GM21447 (cell line): Measurements from ENCODE around the gene RNF31.

Source experiments
- ATAC-seq: cut with Tn5 transposase; IDR thresholded peaks from one replicate; pipeline ENCODE4 v1.9.1; 2021; ENCODE audit not compliant: unreplicated experiment

The RNF31 gene

DNA sequence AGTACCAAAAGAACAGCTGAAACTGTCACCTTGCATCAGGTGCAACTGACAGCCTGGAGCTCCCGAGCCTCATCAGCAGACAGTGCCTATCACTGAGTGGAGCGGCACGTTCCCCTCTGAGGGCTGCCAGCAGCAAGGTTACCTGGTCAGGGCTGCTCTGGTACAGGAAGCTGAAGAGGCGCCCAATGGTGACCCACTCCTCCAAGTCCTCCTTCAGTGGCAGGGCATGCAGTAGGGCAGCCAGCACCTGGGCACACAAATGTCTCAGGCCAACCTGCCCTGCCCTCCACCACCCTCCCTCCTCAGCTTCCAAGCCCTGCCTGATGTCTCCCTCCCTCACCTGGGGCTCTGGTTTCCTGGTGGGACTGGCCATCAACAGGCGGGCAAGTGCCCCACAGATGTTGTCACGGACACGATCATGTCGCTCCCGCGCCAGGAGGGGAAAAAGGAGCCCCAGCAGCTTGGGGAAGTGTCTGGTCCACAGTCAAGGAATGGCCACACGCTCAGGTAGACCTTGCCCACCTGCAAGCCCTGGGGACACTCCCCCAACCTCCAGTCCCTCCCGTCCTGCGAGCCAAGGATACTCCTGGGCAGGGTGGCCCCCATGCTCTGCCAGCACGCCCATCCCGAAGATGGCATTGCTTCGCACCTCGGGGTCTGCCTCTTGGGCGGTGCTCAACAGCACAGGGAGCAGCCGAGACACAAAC lies 34.2 kb downstream of the RNF31 start:
- ATAC-seq = no peak

DNA sequence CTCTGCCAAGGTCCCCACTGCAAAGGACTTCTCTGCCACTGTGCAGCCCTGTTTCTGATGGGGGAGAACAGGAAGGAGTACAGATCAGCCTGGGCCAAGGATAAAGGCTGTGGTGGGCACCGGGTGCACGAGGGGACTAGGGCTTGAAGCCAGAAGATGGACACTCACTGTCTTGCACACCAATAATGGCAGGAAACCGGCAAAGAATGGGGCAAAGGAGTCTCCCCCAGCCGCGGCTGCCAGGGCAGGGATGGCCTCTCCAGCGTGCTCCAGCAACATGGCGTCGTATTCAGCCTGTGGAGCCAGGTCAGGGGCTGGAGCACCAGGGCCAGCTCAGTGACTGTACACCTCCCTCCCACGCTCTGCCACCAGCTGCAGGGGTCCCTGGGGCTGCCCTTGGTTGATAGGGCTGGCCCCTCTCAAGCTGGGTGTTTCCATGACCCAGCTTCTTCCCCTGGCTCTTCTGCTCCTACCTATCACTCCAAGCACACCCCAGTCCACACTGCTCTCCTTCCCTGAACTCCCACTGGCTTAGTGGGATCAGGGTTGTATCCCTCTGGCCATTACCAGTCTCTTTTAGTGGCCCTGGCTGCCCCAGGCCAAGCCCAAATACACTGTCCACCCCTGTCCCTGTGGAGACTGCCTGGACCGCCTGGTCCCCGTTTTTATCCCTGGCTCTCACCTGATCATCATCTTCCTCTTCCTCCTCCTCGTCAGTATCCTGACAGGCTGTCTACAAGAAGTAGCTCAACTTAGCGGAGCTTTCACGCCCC lies 35.0 kb downstream of the RNF31 start:
- ATAC-seq = no peak

DNA sequence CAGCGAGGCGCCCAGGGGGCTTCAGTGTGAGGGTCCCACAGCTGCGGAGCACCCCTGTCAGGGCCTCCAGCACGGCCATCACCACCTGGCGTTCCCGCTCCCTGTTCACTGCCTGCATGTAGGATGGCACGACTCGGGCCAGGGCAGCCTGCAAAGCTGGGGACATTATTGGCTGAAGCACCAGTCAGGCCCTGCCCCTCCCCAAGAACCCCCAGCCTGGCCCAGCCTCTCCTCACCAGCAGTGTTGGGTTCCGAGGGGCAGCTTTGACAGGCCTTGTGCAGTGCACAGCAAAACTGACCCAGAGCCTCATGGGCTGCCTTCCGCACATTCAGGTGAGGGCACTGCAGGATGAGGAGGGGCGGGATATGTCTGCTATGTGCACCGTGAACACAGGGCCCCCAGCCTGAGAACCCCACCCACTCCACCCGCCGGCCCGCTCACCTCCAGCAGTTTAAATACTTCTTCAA lies 35.8 kb downstream of the RNF31 start:
- no peak for ATAC-seq

DNA sequence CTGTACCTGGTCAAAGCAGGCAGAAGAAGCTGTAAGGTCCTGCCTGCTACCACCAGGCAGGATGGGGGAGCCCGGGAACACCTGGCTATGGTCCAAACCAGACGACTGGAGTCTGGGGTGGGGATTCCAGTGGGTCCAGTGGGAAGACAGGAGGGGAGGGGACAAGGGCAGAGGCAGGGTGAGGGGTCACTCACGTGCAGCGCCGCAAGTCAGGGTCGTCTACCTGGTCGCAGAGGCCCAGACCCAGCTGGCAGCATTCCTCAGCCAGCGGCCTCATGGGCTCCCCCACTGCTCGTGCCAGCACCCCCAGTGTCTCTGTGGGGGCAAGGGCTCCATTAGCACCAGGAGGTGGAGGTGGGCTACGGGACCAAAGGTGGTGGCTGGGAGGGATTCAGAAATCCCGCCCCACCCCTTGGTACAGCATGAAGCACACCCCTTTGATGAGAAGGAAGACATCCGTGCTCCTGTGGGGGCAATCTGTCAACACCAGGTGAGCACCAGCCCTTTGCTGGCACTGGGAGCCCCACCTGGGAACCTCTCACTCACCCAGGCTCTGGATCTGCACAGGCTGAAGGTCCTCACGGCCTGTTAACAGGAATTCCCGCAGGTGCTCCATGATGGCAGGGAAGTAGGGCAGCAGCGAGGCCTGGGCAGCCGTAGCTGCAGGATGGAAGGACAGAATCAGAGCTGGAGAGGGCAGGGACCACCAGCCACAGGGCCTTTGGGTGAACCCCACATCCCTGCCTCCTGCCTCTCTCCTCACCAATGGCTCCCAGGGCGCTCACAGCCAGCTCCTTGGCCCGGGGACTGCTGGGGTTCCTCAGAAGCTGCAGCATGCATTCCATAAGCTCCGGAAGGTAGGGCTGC lies 37.0 kb downstream of the RNF31 start:
- ATAC-seq = no peak

DNA sequence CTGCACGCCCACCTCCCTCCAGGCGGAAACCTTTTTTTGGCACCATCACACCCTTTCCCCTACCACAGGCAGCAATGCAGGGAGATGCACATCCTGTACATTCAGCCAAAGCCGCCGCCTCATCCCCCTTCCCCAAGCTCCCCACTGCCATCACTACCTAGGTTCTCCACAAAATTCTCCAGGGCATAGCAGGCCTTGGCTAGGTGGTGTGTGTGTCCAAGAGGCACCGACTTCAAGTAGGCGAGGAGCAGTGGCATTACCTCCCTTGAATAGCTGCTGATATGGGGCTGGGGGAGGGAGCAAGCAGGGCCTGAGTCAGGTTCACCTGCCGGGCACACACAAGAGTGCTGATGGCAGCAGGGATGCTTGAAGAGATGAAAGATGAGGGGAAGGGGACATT lies 37.7 kb downstream of the RNF31 start:
- no peak for ATAC-seq

DNA sequence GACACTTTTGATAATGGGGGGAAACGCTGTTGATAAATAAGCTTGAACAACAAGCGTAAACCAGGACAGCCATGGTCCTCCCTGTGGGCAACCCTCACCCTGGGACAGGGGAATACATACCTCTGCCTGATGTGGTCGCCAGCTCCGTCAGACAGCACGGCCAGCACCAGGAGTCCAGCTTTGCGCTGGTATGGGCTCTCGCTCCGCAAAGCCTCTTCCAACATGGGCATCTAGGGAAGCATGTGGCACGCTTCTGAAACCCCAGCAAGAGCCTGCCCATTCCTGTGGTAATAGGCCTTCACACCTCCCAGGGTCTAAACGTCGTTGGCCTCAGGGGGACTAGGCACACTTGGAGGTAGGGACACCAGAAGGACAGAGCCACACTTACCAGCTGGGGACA lies 38.4 kb downstream of the RNF31 start:
- no peak for ATAC-seq

DNA sequence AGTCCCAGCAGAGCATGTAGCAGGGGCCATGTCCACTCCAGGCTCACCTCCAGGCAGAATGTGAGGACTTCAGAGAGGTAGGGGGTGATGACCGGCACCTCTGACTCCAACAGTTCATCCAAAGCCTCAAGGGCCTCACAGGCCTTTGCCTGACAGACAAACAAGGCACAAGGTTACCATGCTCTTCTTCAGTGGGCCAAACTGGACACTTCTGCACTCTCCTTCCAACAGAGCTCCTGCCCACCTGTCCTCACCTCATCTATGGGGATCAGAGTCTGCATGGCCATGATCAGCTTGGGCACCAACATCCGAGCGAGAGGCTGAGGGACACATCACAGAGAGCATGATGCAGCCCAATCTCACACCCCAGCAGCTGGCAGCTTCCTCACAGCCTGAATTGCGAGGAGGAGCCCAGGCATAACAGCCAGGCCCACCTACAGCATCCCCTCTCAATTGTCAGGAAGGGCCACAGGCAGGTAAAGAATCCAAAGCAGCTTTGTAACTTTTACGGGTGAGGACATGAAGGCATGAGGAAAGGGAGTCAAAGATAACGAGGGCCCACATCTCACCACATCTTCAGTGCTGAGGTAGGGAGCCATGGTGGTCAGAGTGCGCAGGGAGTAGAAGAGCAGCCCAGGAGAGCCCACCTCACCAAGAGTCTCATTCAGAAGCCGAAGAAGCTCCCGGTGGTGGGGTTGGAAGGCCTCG lies 39.7 kb downstream of the RNF31 start:
- ATAC-seq = no peak

DNA sequence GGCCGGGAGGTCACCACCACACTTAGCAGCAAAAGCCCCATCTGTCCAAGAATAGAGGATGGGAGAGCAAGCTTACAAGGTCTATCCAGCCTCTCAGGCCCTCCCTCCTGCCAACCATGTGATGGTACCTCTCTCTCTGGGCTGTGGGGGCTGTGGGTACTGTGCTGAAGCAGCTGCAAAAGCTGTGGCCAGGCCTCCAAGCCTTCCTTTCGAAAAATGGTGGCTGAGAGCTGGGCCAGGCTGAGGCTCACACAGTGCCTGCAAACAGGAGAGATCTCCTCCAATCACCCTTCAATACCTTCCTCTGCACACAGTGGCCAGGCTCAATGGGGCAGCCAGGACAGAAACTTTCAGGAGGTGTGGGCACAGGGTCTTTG lies 40.2 kb downstream of the RNF31 start:
- no peak for ATAC-seq

DNA sequence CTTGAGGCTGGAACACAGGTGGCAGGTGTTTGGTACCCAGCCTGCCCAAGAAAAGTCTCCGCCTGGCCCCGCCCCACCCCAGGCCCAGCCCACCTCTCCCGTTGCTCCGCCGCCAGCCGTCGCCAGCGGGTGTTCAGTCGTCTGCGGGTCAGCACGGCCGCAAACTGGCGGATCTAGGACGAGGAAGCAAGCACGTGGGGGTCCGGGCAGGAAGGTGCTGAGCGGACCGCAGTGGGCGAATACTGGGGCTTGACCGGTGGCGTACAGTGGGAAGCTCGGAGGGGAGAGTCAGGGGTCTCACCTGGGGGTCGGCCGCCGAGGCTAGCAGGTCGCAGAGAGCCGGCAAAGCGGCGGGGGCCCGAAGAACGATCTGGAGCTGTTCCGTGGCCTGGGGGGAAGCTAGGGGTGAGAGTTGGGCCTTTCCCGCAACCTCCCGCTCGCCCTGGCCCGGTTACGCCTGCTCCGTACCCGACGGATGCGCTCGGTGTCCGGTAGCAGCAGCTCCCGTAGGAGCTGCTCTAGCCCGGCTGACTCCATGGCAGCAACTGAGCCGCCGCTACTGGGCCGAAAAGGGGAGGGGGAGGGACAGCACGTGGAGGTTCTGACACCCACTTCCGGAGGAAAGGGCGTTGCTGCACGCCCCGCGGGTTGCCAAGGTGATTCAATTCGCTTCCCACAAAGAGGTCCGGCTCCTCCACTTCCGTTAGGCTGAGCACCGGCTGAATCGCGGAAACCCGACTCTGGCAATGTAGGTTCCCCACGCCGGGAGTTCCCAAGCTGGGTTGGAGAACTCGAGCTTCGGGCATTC lies 41.2 kb downstream of the RNF31 start, which contains the start of gene IPO4:
IPO4 (minus strand) TSS at position 566 of the 808 bp plus-strand sequence; CDS start at position 537, 29 bp downstream.
- ATAC-seq = peak; percentile 93

DNA sequence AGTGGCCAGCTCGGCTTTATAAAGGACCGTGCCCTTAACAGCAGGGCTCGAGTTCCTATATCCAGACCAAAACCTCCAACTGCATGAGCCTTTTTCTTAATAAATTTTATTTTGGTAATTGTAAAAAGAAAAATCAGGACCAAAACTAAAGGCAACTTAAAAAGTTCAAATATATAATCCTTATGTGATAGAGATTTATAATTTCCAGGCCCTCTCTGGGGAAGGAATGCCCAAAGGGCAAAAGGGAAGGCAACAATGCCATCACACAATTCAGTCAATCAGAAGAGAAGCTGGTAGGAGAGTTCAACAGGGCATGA lies 41.7 kb downstream of the RNF31 start:
- ATAC-seq = no peak

DNA sequence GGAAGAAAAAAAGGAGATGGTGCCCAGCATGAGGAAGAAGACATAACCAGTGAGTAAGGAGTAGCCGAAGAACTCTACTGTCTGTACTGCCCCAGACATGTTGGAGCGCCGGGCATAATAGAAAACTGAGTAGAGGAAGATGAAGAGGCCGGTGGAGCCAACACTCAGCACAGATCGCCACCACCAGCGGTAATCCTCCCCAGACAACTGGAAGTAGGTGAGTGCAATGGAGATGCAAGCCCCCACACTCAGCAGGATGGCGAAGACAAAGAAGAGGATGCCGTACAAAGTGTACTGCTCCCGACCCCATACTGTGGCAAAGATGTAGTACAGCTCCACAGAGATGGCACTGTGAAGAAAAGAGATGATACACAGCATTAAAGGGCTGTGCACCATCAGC lies 42.2 kb downstream of the RNF31 start:
- no peak for ATAC-seq

DNA sequence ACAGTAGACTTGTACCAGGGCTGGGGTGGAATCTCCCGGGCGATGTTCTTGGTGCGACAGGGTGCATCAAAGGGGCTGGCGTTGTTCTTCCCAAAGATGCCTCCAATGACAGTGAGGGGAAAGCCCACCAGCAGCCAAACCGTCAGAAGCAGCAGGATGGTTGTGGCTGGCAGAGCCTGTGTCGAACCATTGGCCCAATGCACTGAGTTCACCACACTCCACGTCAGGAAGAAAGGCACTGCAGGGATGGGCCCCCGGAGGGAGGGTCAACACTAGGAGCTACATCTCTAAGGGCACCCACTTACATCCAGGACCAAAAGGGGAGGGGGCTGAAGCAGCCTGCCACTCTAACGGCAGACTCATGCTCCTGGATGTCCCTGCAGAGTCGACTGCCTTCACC lies 43.1 kb downstream of the RNF31 start:
- no peak for ATAC-seq

DNA sequence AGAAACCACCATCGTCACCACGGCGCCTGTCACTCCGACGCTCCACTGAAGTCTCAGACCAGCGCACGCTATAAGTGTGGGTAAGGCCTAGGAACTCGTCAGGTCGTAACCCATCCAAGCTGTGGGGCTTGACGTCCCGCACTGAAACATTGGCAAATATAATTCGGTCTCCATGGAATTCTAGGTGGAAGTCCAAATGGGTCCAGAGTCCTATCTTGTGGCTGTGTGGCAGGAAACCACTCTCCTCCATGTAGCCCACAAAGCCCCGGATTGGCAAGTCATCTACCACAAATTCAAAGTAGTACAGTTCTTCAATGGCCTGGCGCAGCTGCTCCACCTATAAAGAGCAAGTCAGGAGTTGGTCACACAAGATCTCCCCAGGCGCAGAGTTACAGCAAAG lies 45.6 kb downstream of the RNF31 start:
- no peak for ATAC-seq

DNA sequence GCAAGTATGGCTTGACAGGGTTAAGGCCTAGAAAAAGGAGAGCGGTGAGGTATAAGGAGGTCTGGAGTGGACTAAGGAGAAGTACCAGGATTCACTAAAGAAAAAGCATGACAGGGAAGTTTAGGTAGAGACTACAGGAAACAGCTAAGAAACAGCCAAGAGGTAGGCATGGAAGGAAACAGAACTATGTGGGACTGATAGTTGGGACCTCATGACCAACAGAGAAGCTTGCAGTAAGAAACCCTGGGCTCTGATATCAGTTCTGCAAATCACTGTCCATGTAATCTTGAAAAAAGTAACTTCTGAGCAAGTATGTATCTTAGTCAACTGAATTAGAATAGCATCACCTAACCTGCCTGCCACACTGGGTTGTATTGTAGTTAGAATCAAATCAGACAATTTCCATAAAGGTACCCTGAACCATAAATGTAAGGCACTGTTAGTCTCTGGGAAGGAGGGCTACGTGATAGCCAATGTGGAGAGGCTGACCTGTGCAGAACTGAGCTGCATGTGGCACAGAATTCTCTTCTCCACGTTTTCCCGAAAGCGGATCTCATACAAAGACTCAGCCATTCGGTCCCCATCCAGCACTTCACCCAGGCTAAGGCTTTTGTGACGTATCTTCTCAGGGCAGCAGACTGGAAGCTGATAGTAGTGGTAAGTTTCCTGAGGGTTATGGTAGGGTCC lies 47.0 kb downstream of the RNF31 start:
- ATAC-seq = no peak

DNA sequence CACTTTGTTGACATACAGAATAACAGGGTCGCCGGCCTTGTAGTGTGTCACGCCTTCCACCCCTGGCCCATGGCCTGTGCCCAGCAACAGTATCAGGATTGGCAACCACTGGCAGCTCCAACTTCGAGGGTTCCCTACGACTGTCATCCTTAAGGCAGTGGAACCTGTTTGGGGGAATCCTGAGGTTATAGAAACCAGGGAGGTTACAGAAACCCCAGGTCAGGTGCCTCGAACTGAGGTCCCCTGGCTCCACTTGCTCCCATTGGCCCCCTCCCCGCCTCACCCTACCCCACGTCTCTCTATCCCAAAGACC lies 47.5 kb downstream of the RNF31 start:
- no peak for ATAC-seq

DNA sequence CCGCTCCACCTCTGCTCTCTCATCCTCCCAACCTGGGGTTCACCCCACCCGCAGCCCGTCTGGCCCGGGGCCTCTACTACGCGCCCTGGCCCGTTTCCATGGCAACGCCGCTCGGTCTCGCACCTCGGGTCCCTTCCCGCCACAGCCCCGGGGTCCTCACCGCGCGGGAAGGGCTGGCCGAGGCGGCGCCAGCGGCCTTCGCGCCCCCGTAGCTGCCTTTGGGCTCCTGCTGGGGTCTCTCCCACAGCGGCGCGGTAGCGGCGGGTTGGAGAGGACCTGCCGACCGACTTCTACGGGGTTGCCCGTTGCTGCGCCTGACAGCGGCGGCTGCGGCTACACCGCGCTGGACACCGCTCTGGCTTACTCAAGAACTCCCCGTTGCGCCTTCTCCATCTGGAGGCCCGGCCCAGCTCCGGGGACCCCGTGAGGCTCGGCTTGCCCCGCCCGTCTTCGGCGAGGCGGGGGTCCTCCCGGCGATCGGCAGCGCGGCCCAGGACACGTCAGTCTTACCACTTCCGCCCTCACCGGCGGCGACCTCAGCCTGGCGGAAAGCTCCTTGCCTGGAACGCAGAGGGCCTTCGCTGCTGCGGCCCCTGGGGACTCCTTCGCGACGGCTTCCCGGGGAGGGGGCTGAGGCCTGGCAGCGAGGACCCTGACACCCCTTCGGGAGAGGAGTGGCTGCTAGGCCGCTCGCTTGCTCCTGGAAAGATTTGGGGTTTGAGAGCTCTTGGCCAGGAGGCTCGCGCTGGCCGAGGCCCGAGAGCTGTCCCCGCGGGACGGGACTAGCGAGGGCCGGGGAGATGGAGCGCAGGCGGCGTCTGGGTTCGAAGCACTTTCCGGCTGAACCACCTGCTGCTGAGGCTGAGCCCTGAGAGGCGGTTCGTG lies 48.1 kb downstream of the RNF31 start, which contains the start of gene TM9SF1:
TM9SF1 (minus strand) TSS at position 256 of the 885 bp plus-strand sequence. CDS start 422 bp downstream, outside the sequence.
- ATAC-seq = peak; percentile 86

DNA sequence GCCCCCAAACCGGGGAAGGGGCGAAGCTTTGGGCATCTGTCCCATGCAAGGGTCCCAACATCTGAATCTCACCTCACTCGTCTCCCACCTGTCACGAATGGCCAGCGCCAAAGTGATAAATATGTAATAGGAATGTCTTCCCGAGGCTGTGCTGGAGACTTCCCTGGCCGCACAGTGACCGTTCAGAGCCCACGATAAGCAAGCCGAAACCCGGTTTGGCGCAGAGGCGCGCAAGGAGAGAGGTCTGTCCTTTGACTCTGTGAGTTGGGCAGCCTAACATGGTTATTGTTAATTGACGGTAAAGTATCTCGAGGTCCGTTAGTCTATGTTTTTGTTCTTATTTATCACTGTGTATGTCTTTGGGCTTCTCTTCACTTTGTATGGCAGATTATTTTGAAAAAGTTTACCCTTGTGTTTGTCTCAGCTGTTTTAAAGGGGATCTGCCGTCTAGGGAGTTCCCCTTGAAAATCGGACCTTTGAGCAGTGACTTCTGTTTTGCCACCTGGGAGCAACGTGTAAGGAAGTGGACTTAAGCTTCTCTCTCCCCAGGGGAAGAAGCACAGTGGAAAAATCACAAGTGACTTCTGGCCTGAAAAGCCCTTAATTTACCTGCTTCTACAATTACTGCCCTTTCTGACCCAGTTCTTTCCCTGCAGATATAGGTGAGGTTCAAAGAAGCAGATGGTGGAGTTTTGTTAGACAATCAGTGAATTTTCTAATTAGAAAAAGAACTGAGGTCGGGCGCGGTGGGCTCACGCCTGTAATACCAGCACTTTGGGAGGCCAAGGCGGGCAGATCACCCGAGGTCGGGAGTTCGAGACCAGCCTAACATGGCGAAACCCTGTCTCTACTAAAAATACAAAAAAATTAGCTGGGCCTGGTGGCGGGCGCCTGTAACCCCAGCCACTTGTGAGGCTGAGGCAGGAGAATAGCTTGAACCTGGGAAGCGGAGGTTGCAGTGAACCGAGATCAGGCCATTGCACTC lies 49.1 kb downstream of the RNF31 start:
- ATAC-seq = peak; percentile 35
